ENCODE results near the gene DELE1. TPM values are rescaled to one million over a fixed set of nuclear protein-coding genes. Genes with fewer than 3 reads are reported as not detected.

DELE1 gene
- total and polyA plus RNA-seq, 2 donors (not counting 3 experiments of a cell fraction or from before 2014, with no cell fraction given) = 105 to 121 TPM

- Histone ChIP-seq H3K79me2 (ENCODE audit: control insufficient read depth, insufficient read depth, low read length) (no peaks in the 10 kb centered on the region), H3K9ac (replicated peaks; ENCODE audit: extremely low read depth, insufficient read depth, low read length) (no peak overlapping the region), H3K36me3 (ENCODE audit: control insufficient read depth in 2 of 2, extremely low read depth in 1 of 2, insufficient read depth in 2 of 2, low read length in 2 of 2) (no peaks in the 10 kb centered on the region), H3K4me1 (ENCODE audit: control insufficient read depth, extremely low read depth, insufficient read depth, low read length) (no peaks in the 10 kb centered on the region), H3K27me3 (ENCODE audit: control insufficient read depth in 2 of 2, insufficient read depth in 2 of 2, low read length in 2 of 2) (peaks cover 3 to 4% of the 10 kb centered on the region in 2 experiments), H3K9me3 (replicated peaks; ENCODE audit: control insufficient read depth, insufficient read depth, low read length) (no peaks in the 10 kb centered on the region), H3K4me3 (replicated peaks in 1 of 3; ENCODE audit: insufficient read depth in 1 of 3, low read depth in 1 of 3, low read length in 3 of 3) (no peak overlapping the region), H3K9me1 (replicated peaks; ENCODE audit: control insufficient read depth, extremely low read depth, insufficient read depth, low read length) (no peaks in the 10 kb centered on the region), H4K20me1 (replicated peaks; ENCODE audit: control insufficient read depth, extremely low read depth, insufficient read depth, low read length) (no peaks in the 10 kb centered on the region), H3K4me2 (ENCODE audit: insufficient read depth, low read length) (no peak overlapping the region), H2AFZ (ENCODE audit: low read depth, low read length) (no peak overlapping the region), H3K27ac (ENCODE audit: insufficient read depth, low read depth, low read length) (no peak overlapping the region)
- dilution Hi-C loops (cut with MboI; ENCODE audit: extremely low pct_ligation_motif_present, low sequenced_read_pairs) (loop anchor here (25.0 kb wide), 1 partner anchor 160 kb away; no protein-coding TSS in a partner anchor), intact Hi-C loops (cut with micrococcal nuclease) (no loop called here)
- POLR2A ChIA-PET = no interaction called here
- CTCF ChIA-PET = interaction anchor here (1.2 to 2.5 kb wide), 2 partner anchors 14 to 63 kb away, joined by 3 to 10 read pairs; no protein-coding TSS in a partner anchor
- DNase-seq (ENCODE audit: low read depth, low spot score) (no peak), FAIRE-seq (no peak)
- BruUV-seq (replicated peaks) = no TSS peak
- TF ChIP-seq FOS (IDR thresholded peaks at IDR 0.05; ENCODE audit: borderline replicate concordance, insufficient read depth, low read length) = no peak
- no peak for TF ChIP-seq POLR2A (IDR thresholded peaks at IDR 0.05; ENCODE audit: low read depth, low read length)
- TF ChIP-seq EZH2 (IDR thresholded peaks at IDR 0.05; ENCODE audit: borderline replicate concordance, low read depth, low read length, severe bottlenecking) = no peak
- TF ChIP-seq MAX (IDR thresholded peaks at IDR 0.05; ENCODE audit: insufficient read depth, insufficient read length) = no peak
- TF ChIP-seq GATA2 (IDR thresholded peaks at IDR 0.05; ENCODE audit: insufficient read depth, insufficient read length, low read depth, low read length) = no peak
- no peak for TF ChIP-seq POLR2AphosphoS5 (IDR thresholded peaks at IDR 0.05; ENCODE audit: insufficient read depth, low read depth, low read length)
These were observed 26.2 kb upstream of the DELE1 start for GRCh38 chr5:141897425-141897824.

DNA sequence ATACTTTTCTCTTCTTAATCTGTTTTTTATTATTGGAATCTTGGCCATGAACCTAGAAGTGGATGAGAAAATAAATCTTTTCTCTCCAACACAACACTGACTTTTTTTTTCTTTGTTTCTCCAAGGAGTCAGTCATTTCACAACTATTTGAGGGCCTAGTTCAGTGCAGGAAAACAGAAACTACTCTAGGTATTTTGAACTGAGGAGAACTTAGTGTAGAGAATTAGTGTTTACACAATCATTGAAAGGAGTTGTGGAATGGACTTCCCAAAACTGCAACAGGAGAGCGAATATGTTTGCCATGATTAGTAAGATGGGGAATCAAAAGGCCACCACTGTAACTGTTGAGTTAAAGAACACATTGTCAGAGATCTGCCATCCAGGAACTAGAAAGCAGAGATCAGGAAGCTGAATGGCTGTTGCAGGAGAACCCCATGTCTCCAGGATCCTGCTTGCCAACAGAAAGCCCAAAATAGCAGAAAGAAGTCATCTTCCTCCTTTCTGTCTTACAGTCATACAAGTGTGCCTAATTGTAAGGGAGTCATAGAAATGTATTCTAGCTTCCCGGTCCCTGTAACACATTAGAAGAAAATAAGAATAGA is 25.1 kb upstream of the DELE1 start:
- Histone ChIP-seq H3K4me2 (ENCODE audit: insufficient read depth, low read length) (no peak overlapping the region), H3K4me3 (replicated peaks in 1 of 3; ENCODE audit: insufficient read depth in 1 of 3, low read depth in 1 of 3, low read length in 3 of 3) (no peak overlapping the region), H4K20me1 (replicated peaks; ENCODE audit: control insufficient read depth, extremely low read depth, insufficient read depth, low read length) (no peaks in the 10 kb centered on the region), H3K9ac (replicated peaks; ENCODE audit: extremely low read depth, insufficient read depth, low read length) (no peak overlapping the region), H3K27ac (ENCODE audit: insufficient read depth, low read depth, low read length) (no peak overlapping the region), H3K9me3 (replicated peaks; ENCODE audit: control insufficient read depth, insufficient read depth, low read length) (no peaks in the 10 kb centered on the region), H2AFZ (ENCODE audit: low read depth, low read length) (no peak overlapping the region), H3K27me3 (ENCODE audit: control insufficient read depth in 2 of 2, insufficient read depth in 2 of 2, low read length in 2 of 2) (peaks cover 7 to 8% of the 10 kb centered on the region in 2 experiments), H3K9me1 (replicated peaks; ENCODE audit: control insufficient read depth, extremely low read depth, insufficient read depth, low read length) (no peaks in the 10 kb centered on the region), H3K79me2 (ENCODE audit: control insufficient read depth, insufficient read depth, low read length) (no peaks in the 10 kb centered on the region), H3K36me3 (ENCODE audit: control insufficient read depth in 2 of 2, extremely low read depth in 1 of 2, insufficient read depth in 2 of 2, low read length in 2 of 2) (no peaks in the 10 kb centered on the region), H3K4me1 (ENCODE audit: control insufficient read depth, extremely low read depth, insufficient read depth, low read length) (no peaks in the 10 kb centered on the region)
- CTCF ChIA-PET = interaction anchor here (1.5 to 2.3 kb wide), 2 partner anchors 8 to 207 kb away, joined by 4 to 14 read pairs; no protein-coding TSS in a partner anchor
- BruUV-seq (replicated peaks) = no TSS peak
- POLR2A ChIA-PET = no interaction called here
- FAIRE-seq (no peak), DNase-seq (ENCODE audit: low read depth, low spot score) (no peak)
- no peak for TF ChIP-seq GATA2 (IDR thresholded peaks at IDR 0.05; ENCODE audit: insufficient read depth, insufficient read length, low read depth, low read length)
- TF ChIP-seq JUN (IDR thresholded peaks at IDR 0.05; ENCODE audit: borderline replicate concordance, insufficient read depth, insufficient read length, low read depth) = no peak
- no peak for TF ChIP-seq POLR2A (IDR thresholded peaks at IDR 0.05; ENCODE audit: low read depth, low read length)
- no peak for TF ChIP-seq EZH2 (IDR thresholded peaks at IDR 0.05; ENCODE audit: borderline replicate concordance, low read depth, low read length, severe bottlenecking)
- TF ChIP-seq MYC (IDR thresholded peaks at IDR 0.05; ENCODE audit: low read depth, low read length) = no peak
- TF ChIP-seq, protein P1, sequence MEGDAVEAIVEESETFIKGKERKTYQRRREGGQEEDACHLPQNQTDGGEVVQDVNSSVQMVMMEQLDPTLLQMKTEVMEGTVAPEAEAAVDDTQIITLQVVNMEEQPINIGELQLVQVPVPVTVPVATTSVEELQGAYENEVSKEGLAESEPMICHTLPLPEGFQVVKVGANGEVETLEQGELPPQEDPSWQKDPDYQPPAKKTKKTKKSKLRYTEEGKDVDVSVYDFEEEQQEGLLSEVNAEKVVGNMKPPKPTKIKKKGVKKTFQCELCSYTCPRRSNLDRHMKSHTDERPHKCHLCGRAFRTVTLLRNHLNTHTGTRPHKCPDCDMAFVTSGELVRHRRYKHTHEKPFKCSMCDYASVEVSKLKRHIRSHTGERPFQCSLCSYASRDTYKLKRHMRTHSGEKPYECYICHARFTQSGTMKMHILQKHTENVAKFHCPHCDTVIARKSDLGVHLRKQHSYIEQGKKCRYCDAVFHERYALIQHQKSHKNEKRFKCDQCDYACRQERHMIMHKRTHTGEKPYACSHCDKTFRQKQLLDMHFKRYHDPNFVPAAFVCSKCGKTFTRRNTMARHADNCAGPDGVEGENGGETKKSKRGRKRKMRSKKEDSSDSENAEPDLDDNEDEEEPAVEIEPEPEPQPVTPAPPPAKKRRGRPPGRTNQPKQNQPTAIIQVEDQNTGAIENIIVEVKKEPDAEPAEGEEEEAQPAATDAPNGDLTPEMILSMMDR (IDR thresholded peaks at IDR 0.05; ENCODE audit: extremely low read depth in 1 of 2, insufficient read depth in 1 of 2, low read depth in 1 of 2, low read length in 2 of 2) = no peak
- intact Hi-C loops (cut with micrococcal nuclease) (no loop called here), dilution Hi-C loops (cut with MboI; ENCODE audit: extremely low pct_ligation_motif_present, low sequenced_read_pairs) (loop anchor here (25.0 kb wide), 1 partner anchor 161 kb away; no protein-coding TSS in a partner anchor)

All from endothelial cell of umbilical vein (primary cell).